Limb (tissue), 2 donors: ENCODE results near the gene FRRS1.
A peak's percentile ranks its signal among the peaks of the same experiment; 100 is the strongest.
"Not testable (repeated sequence)": the region's sequence is repeated elsewhere in the genome, so short reads cannot be mapped to it uniquely, and the experiment has no call there.

Source experiments
- DNase-seq, 2 donors: peaks; one replicate each; pipeline ENCODE4 v3.0.0-alpha.2; 2016; ENCODE audit errors: extremely low spot score in 2 of 2

Gene FRRS1

GRCh38 chr1:99764909-99765308, 1.5 kb downstream of the FRRS1 start:
- no peak for DNase-seq

GRCh38 chr1:99764439-99764838, 2.0 kb downstream of the FRRS1 start:
- DNase-seq, result no peak

- DNase-seq, result no peak
Observed at GRCh38 chr1:99763956-99764355, 2.5 kb downstream of the FRRS1 start.

- DNase-seq, result no peak
Observed at GRCh38 chr1:99761774-99762173, 4.7 kb downstream of the FRRS1 start.

- DNase-seq, result no peak
Observed at GRCh38 chr1:99759518-99760160, 6.8 kb downstream of the FRRS1 start.

- DNase-seq, result not testable (repeated sequence)
Observed at GRCh38 chr1:99758686-99759517, 7.5 kb downstream of the FRRS1 start.

- no peak for DNase-seq
Observed at GRCh38 chr1:99758073-99758511, 8.3 kb downstream of the FRRS1 start.

GRCh38 chr1:99756598-99756997, 9.8 kb downstream of the FRRS1 start:
- DNase-seq, result no peak

- no peak for DNase-seq
Observed at GRCh38 chr1:99755664-99756063, 10.8 kb downstream of the FRRS1 start.

- no peak for DNase-seq
Observed at GRCh38 chr1:99754697-99755096, 11.7 kb downstream of the FRRS1 start.

- no peak for DNase-seq
Observed at GRCh38 chr1:99754055-99754626, 12.3 kb downstream of the FRRS1 start.

GRCh38 chr1:99751877-99752504, 14.4 kb downstream of the FRRS1 start:
- no peak for DNase-seq

- DNase-seq, result no peak
Observed at GRCh38 chr1:99749504-99750347, 16.7 kb downstream of the FRRS1 start.

- DNase-seq, result no peak
Observed at GRCh38 chr1:99748419-99748818, 18.0 kb downstream of the FRRS1 start.

GRCh38 chr1:99745684-99746083, 20.8 kb downstream of the FRRS1 start:
- DNase-seq, result no peak

GRCh38 chr1:99745061-99745460, 21.4 kb downstream of the FRRS1 start:
- DNase-seq, result no peak

GRCh38 chr1:99740141-99740540, 26.3 kb downstream of the FRRS1 start:
- no peak for DNase-seq

GRCh38 chr1:99738858-99739465, 27.5 kb downstream of the FRRS1 start:
- DNase-seq, result no peak

- DNase-seq, result peak in 1 of 2 donors; percentile 45
Observed at GRCh38 chr1:99737016-99737415, 29.4 kb downstream of the FRRS1 start.

GRCh38 chr1:99735852-99736251, 30.6 kb downstream of the FRRS1 start:
- no peak for DNase-seq

GRCh38 chr1:99731384-99731783, 35.1 kb downstream of the FRRS1 start:
- DNase-seq, result no peak
